ENCODE measurements around the gene MOK.

The MOK gene

DNA sequence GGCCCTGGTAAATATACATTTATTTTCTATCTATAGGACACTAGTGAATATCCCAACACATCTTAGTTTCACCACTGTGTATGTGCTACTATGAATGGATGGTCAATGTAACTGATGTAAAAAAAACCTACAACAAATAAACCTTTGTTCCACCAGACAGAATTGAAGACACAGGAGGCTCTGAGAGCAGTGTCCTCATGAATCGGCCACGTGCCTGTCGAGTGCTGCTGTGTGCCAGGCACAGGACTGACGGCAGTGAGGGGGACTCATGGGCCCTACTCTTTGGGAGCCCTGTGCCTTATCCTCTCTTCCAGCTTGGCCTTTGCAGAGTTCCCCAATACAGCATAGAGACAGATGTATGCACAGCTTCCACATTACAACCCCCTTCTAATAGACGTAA lies 39.5 kb upstream of the MOK start:
- Histone ChIP-seq H3K9me3 (ENCODE audit: insufficient read depth, low read length) (no peaks in the 10 kb centered on the region), H3K9ac (ENCODE audit: low read length) (no peak overlapping the region), H3K79me2 (ENCODE audit: low read length) (no peaks in the 10 kb centered on the region), H3K36me3 (replicated peaks; ENCODE audit: low read depth, low read length) (peaks cover 25% of the 10 kb centered on the region), H3K27me3 (ENCODE audit: low read depth, low read length) (no peaks in the 10 kb centered on the region), H4K20me1 (ENCODE audit: insufficient read depth, low read length) (no peaks in the 10 kb centered on the region), H3K4me3 (ENCODE audit: low read length) (no peak overlapping the region), H2AFZ (ENCODE audit: low read depth, low read length) (no peak overlapping the region), H3K4me1 (ENCODE audit: low read length) (no peaks in the 10 kb centered on the region), H3K27ac (ENCODE audit: low read length) (no peak overlapping the region), H3K4me2 (ENCODE audit: low read length) (no peak overlapping the region)
- TF ChIP-seq, protein P1, sequence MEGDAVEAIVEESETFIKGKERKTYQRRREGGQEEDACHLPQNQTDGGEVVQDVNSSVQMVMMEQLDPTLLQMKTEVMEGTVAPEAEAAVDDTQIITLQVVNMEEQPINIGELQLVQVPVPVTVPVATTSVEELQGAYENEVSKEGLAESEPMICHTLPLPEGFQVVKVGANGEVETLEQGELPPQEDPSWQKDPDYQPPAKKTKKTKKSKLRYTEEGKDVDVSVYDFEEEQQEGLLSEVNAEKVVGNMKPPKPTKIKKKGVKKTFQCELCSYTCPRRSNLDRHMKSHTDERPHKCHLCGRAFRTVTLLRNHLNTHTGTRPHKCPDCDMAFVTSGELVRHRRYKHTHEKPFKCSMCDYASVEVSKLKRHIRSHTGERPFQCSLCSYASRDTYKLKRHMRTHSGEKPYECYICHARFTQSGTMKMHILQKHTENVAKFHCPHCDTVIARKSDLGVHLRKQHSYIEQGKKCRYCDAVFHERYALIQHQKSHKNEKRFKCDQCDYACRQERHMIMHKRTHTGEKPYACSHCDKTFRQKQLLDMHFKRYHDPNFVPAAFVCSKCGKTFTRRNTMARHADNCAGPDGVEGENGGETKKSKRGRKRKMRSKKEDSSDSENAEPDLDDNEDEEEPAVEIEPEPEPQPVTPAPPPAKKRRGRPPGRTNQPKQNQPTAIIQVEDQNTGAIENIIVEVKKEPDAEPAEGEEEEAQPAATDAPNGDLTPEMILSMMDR (IDR thresholded peaks at IDR 0.05; ENCODE audit: low read depth, low read length): no peak
- TF ChIP-seq EZH2phosphoT487 (IDR thresholded peaks at IDR 0.05; ENCODE audit: low read depth): no peak

GRCh38 chr14:102344084-102344483 lies 39.1 kb upstream of the MOK start:
- no peak overlapping the region for H2AFZ ChIP-seq (ENCODE audit: low read depth, low read length)
- no peak overlapping the region for H3K27ac ChIP-seq (ENCODE audit: low read length)
- no peaks in the 10 kb centered on the region for H3K9me3 ChIP-seq (ENCODE audit: insufficient read depth, low read length)
- no peak overlapping the region for H3K4me2 ChIP-seq (ENCODE audit: low read length)
- no peaks in the 10 kb centered on the region for H3K27me3 ChIP-seq (ENCODE audit: low read depth, low read length)
- TF ChIP-seq, protein P1 (IDR thresholded peaks at IDR 0.05; ENCODE audit: low read depth, low read length): no peak
- no peak for TF ChIP-seq EZH2phosphoT487 (IDR thresholded peaks at IDR 0.05; ENCODE audit: low read depth)
- H3K4me3 ChIP-seq (ENCODE audit: low read length): no peak overlapping the region
- no peaks in the 10 kb centered on the region for H3K4me1 ChIP-seq (ENCODE audit: low read length)
- H3K79me2 ChIP-seq (ENCODE audit: low read length): no peaks in the 10 kb centered on the region
- H3K9ac ChIP-seq (ENCODE audit: low read length): no peak overlapping the region
- H3K36me3 ChIP-seq (replicated peaks; ENCODE audit: low read depth, low read length): peaks cover 23% of the 10 kb centered on the region
- H4K20me1 ChIP-seq (ENCODE audit: insufficient read depth, low read length): no peaks in the 10 kb centered on the region

GRCh38 chr14:102342238-102342637 lies 37.3 kb upstream of the MOK start:
- Histone ChIP-seq H3K79me2 (ENCODE audit: low read length) (no peaks in the 10 kb centered on the region), H3K27me3 (ENCODE audit: low read depth, low read length) (no peaks in the 10 kb centered on the region), H3K27ac (ENCODE audit: low read length) (no peak overlapping the region), H3K4me3 (ENCODE audit: low read length) (no peak overlapping the region), H3K9ac (ENCODE audit: low read length) (no peak overlapping the region), H3K4me2 (ENCODE audit: low read length) (no peak overlapping the region), H2AFZ (ENCODE audit: low read depth, low read length) (no peak overlapping the region), H3K4me1 (ENCODE audit: low read length) (no peaks in the 10 kb centered on the region), H3K9me3 (ENCODE audit: insufficient read depth, low read length) (no peaks in the 10 kb centered on the region), H3K36me3 (replicated peaks; ENCODE audit: low read depth, low read length) (peaks cover 20% of the 10 kb centered on the region), H4K20me1 (ENCODE audit: insufficient read depth, low read length) (no peaks in the 10 kb centered on the region)
- TF ChIP-seq, protein P1 (IDR thresholded peaks at IDR 0.05; ENCODE audit: low read depth, low read length): no peak
- no peak for TF ChIP-seq EZH2phosphoT487 (IDR thresholded peaks at IDR 0.05; ENCODE audit: low read depth)

DNA sequence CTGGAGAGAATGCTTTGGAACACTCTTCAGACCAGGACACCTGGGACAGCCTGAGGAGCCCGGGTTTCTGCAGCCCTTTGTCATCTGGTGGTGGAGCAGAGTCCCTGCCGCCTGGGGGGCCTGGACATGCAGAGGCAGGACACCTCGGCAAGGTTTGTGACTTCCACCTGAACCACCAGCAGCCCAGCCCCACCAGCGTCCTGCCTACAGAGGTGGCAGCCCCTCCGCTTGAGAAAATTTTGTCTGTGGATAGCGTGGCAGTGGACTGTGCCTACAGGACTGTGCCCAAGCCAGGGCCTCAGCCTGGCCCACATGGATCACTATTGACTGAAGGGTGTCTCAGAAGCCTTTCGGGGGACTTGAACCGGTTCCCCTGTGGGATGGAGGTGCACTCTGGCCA lies 36.6 kb upstream of the MOK start:
- no peaks in the 10 kb centered on the region for H3K79me2 ChIP-seq (ENCODE audit: low read length)
- TF ChIP-seq, protein P1 (IDR thresholded peaks at IDR 0.05; ENCODE audit: low read depth, low read length): no peak
- no peak for TF ChIP-seq EZH2phosphoT487 (IDR thresholded peaks at IDR 0.05; ENCODE audit: low read depth)
- no peak overlapping the region for H3K27ac ChIP-seq (ENCODE audit: low read length)
- no peak overlapping the region for H3K9ac ChIP-seq (ENCODE audit: low read length)
- no peak overlapping the region for H3K4me3 ChIP-seq (ENCODE audit: low read length)
- H3K9me3 ChIP-seq (ENCODE audit: insufficient read depth, low read length): no peaks in the 10 kb centered on the region
- H3K36me3 ChIP-seq (replicated peaks; ENCODE audit: low read depth, low read length): peaks cover 20% of the 10 kb centered on the region
- H3K27me3 ChIP-seq (ENCODE audit: low read depth, low read length): no peaks in the 10 kb centered on the region
- H2AFZ ChIP-seq (ENCODE audit: low read depth, low read length): no peak overlapping the region
- H4K20me1 ChIP-seq (ENCODE audit: insufficient read depth, low read length): no peaks in the 10 kb centered on the region
- H3K4me2 ChIP-seq (ENCODE audit: low read length): no peak overlapping the region
- no peaks in the 10 kb centered on the region for H3K4me1 ChIP-seq (ENCODE audit: low read length)

Data from OCI-LY3 (cell line).